Measurements from ENCODE around the gene IL18. TPM values are rescaled to one million over a fixed set of nuclear protein-coding genes. Genes with fewer than 3 reads are reported as not detected.
"Not testable (repeated sequence)": the region's sequence is repeated elsewhere in the genome, so short reads cannot be mapped to it uniquely, and the experiment has no call there.

Gene IL18
- total RNA-seq, 1 donor from 2014 or later: 0.31 TPM

DNA sequence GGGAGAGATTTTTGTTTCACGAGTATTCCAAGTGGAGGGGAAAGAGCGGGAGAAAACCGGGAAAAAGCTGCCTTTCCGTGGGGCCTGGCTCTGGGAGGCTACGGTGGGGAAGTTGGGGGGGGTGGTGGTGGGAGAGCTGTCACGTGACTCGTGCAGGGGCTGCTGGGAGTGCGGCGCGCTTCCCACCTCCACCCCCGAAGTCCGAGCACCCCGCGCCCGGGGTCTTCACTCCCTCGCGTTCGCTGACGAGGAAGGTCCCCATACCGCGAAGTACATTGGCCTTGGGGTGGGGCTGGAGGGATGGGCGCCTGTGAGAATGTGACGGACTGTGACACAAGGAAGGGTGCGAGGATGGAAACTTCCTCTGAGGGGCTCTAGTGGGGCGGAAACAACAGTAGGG is 3.3 kb upstream of the IL18 start, which contains the start of gene TEX12:
Gene TEX12, plus strand, starts transcription at position 228 of the 400 bp plus-strand sequence. CDS start 1,897 bp downstream, outside the sequence.
- no peak for DNase-seq (ENCODE audit: low spot score in 2 of 2, unreplicated experiment in 2 of 2)
- Mint-ChIP-seq H3K4me3 (no peak within 1 kb of the TSS), H3K27ac (no peak within 1 kb of the TSS), H3K4me1 (peaks cover 1% of the 10 kb centered on the region), H3K27me3 (ENCODE audit: low read depth) (no peaks in the 10 kb centered on the region), H3K9me3 (no peaks in the 10 kb centered on the region), H3K36me3 (no peaks in the 10 kb centered on the region)
- TF ChIP-seq, protein P1, sequence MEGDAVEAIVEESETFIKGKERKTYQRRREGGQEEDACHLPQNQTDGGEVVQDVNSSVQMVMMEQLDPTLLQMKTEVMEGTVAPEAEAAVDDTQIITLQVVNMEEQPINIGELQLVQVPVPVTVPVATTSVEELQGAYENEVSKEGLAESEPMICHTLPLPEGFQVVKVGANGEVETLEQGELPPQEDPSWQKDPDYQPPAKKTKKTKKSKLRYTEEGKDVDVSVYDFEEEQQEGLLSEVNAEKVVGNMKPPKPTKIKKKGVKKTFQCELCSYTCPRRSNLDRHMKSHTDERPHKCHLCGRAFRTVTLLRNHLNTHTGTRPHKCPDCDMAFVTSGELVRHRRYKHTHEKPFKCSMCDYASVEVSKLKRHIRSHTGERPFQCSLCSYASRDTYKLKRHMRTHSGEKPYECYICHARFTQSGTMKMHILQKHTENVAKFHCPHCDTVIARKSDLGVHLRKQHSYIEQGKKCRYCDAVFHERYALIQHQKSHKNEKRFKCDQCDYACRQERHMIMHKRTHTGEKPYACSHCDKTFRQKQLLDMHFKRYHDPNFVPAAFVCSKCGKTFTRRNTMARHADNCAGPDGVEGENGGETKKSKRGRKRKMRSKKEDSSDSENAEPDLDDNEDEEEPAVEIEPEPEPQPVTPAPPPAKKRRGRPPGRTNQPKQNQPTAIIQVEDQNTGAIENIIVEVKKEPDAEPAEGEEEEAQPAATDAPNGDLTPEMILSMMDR (IDR thresholded peaks at IDR 0.05; ENCODE audit: unreplicated experiment): no peak

DNA sequence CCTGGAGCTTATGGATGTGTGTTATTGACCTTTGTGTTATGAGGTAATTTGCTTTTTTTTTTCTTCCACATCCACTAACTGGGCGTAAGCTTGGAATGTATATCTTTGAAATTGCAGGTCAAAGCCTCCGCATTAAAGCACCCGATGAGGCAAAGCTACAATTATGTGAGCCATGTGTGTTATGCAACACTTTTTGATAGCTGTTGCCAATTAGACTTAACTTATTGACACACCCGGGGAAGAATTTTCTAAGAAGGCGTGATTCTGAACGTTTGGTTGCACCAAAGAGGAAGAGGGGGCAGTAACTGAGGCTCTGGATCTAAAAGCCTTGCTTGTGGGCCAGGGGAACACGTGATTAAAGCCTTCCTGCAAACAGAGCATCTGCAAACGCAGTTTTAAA is 2.7 kb upstream of the IL18 start:
- TF ChIP-seq, protein P1 (IDR thresholded peaks at IDR 0.05; ENCODE audit: unreplicated experiment): no peak
- Mint-ChIP-seq H3K27ac (no peak overlapping the region), H3K27me3 (ENCODE audit: low read depth) (no peaks in the 10 kb centered on the region), H3K9me3 (no peaks in the 10 kb centered on the region), H3K4me1 (peaks cover 1% of the 10 kb centered on the region), H3K4me3 (no peak overlapping the region), H3K36me3 (no peaks in the 10 kb centered on the region)
- DNase-seq (ENCODE audit: low spot score in 2 of 2, unreplicated experiment in 2 of 2): no peak

DNA sequence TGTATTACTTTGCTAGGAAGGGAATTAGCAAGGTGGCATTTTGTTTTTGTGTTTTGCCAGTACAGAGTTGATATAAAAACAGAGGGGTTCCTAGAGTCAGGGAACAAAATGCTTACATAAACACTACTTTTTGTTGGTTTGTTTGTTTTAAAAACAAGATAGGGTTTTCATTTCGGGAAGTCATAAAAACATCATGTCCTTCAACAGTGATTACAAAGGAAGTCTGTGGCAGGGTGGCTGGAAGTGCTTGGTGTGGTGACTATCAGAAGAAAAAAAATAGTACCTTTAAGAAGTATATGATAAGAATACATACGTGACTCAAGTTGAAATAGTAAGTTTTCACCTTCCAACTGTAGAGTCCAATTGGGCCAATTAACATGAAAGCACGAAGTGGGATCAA is 1.2 kb upstream of the IL18 start:
- TF ChIP-seq, protein P1 (IDR thresholded peaks at IDR 0.05; ENCODE audit: unreplicated experiment): no peak
- Mint-ChIP-seq H3K27ac (peak overlapping the region; percentile 10), H3K27me3 (ENCODE audit: low read depth) (no peaks in the 10 kb centered on the region), H3K36me3 (no peaks in the 10 kb centered on the region), H3K4me3 (no peak overlapping the region), H3K9me3 (no peaks in the 10 kb centered on the region), H3K4me1 (peaks cover 1% of the 10 kb centered on the region)
- DNase-seq (ENCODE audit: low spot score in 2 of 2, unreplicated experiment in 2 of 2): no peak

DNA sequence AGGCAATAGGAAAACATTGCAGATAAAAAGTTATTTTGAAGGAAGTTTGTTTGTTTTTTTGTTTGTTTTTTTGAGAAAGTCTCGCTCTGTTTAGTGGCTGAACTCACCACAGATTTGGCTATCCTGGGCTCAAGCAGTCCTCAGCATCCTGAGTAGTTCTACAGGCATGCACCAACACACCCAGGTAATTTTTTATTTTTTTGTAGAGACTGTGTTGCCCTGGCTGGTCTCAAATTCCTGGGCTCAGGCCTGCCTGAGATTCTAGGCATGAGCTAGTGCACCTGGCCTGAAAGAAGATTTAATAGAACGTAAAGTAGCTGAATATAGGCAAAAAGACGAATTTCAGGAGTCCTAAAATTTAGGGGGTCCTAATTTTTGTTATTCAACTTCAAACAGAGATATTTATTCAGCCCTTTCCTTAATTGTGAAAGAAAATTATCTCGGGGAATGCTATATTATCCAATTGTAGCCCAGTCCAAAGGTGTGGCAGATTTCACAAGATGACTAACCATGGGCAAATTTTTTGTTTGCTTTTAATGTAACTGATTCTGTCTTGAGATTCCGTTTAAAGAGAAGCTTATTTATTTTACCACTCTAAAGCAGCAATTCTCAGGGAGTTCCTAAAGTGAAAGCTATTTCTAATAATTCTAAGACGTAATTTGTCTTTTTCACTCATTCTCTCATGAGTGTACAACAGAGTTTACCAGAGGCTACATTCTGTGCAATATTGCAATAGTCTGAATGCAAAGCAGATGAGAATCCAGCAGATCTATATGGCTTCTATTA is 940 bp downstream of the IL18 start:
- H3K9me3 Mint-ChIP-seq: no peaks in the 10 kb centered on the region
- no peaks in the 10 kb centered on the region for H3K36me3 Mint-ChIP-seq
- TF ChIP-seq, protein P1 (IDR thresholded peaks at IDR 0.05; ENCODE audit: unreplicated experiment): no peak
- no peaks in the 10 kb centered on the region for H3K27me3 Mint-ChIP-seq (ENCODE audit: low read depth)
- H3K4me1 Mint-ChIP-seq: no peaks in the 10 kb centered on the region
- no peak overlapping the region for H3K27ac Mint-ChIP-seq
- no peak overlapping the region for H3K4me3 Mint-ChIP-seq
- no peak for DNase-seq (ENCODE audit: low spot score in 2 of 2, unreplicated experiment in 2 of 2)

DNA sequence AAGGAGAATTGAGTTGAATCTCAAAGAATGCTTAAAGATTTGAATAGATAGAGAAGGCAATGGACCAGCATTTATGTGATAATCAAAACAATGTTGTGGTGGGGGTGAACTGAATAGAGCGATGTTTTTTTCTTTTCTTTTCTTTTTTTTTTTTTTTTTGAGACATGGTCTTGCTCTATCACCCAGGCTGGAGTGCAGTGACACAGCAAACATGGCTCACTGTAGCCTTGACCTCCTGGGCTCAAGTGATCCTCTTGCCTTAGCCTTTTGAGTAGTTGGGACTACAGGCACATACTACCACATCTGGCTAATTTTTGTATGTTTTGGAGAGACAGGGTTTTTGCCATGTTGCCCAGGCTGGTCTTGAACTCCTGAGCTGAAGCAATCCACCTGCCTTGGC is 1.7 kb downstream of the IL18 start:
- not testable (repeated sequence) for H3K36me3 Mint-ChIP-seq; H3K4me3 Mint-ChIP-seq; H3K4me1 Mint-ChIP-seq; H3K27ac Mint-ChIP-seq; H3K27me3 Mint-ChIP-seq (ENCODE audit: low read depth); H3K9me3 Mint-ChIP-seq; DNase-seq (ENCODE audit: low spot score in 2 of 2, unreplicated experiment in 2 of 2)

DNA sequence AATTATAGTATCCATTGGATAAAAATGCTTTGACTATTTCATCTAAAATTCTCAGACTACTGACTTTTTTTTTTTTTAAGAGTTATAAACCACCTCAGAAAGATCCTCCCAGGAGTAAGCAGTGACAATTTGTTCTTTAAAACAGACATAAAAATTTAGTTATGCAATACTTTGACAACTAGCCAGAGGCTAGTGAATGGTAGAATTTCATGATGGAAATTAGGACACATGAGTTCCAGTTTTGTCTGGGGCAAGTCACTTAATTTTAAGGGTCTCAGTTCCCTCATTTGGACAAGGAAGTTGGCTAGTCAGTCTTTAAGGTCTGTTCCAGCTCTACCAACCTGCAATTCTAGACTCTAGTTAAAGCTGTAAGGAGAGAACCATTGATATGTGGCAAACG is 2.9 kb downstream of the IL18 start:
- no peak overlapping the region for H3K27ac Mint-ChIP-seq
- no peak overlapping the region for H3K4me3 Mint-ChIP-seq
- H3K9me3 Mint-ChIP-seq: no peaks in the 10 kb centered on the region
- no peaks in the 10 kb centered on the region for H3K36me3 Mint-ChIP-seq
- no peaks in the 10 kb centered on the region for H3K4me1 Mint-ChIP-seq
- no peaks in the 10 kb centered on the region for H3K27me3 Mint-ChIP-seq (ENCODE audit: low read depth)
- no peak for DNase-seq (ENCODE audit: low spot score in 2 of 2, unreplicated experiment in 2 of 2)
- TF ChIP-seq, protein P1 (IDR thresholded peaks at IDR 0.05; ENCODE audit: unreplicated experiment): no peak
